Activated CD8-positive, alpha-beta memory T cell treated with anti-CD3 and anti-CD28 coated beads, Interleukin-2, amount 50 U/mL, for 48 hours (primary cell): Measurements from ENCODE around the gene GAS7.
A peak's percentile ranks its signal among the peaks of the same experiment; 100 is the strongest.

Experiments used
- DNase-seq: peaks from one replicate; pipeline ENCODE4 v3.0.0-alpha.2; 2020

The GAS7 gene

DNA sequence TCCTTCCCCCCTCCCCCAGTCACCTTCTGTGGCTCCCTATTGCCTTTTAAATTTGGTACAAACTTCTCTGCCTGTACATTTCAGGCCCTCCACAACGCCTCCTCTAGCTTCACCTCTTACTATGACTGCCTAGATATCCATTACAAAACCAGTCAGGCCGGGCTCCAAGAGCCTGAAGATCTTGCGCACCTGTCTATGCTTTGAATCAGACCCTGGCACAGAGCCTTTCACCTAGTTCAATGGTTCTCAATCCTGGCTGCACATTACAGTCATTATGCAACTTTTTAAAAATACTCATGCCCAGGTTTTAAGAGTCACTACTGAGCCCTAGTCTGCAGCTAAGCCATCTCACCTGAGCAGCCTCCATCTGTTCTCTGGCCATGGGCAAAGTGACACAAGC lies 1.6 kb upstream of the GAS7 start:
- DNase-seq: no peak

DNA sequence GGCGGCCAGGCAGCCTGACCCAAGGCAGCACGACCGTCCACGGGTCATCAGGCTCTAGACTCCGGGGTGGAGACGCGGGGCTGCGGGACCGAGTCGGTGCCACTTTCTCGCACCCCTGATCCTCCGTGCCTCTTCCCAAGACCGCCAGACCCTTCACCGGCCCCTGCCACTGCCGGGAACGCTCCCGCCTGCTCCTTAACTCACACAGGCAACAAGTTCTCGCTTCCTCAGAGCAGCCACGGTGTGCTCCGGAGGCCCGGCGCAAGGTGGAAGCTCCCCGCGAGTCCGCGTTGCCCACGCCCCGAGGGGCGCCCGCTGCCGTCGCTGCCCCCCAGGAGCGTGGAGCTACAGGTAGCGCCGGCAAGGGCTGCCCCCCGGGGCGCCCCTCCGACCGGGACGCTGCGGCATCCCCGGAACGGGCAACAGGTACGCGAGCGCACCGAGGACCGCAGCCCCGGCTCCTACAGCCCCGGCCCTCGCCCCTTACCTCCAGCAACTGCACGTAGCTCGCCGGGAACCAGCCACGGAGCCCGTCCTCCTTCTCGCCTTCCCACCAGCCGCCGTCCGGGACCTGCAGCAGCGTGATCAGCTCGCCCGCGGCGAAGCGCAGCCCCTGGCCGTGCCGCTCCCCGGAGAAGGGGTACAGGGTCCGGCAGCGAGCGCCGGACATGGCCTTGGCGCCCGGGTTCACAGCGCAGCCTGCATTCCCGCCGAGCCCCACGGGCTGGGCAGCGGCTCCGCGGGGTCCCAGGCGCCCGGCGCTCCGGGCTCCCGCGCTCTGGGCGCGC lies 491 bp downstream of the GAS7 start:
- DNase-seq: peak; percentile 54

DNA sequence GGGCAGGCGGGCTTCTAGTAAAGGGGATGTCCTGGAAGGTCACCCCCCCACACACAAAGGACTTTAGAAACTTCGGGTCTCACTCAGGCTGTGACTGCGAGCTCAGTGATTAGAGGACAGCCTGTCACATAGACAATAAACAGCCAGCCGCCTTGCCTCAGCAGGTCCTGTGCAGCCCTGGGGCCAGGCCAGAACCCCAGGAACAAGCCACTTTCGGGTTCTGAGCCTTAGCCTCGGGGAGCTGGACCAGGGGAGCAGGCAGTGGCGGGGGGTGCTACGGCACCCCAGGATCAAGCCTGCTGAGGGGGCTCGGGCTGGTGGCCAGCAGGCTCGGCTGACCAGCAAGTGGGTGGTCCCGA lies 1.1 kb downstream of the GAS7 start:
- no peak for DNase-seq

DNA sequence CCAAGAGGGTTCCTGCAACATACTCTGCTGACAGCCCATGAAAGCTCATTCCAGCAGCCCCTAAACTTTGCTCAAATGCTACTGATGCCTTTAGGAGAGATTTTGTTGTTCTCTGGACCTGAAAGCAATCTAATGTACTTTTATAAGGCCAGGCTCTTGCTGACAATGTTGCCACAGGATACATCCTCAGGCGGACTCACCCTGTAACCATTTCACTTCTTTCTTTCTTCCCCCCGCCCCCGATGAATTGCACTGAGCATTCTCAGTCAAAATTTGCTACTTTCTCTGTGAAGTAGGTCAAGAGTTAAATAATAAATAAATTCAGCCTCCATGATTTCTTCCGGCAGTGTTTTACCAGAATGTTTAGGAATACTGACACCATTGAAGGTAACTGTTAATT lies 1.5 kb downstream of the GAS7 start:
- no peak for DNase-seq

DNA sequence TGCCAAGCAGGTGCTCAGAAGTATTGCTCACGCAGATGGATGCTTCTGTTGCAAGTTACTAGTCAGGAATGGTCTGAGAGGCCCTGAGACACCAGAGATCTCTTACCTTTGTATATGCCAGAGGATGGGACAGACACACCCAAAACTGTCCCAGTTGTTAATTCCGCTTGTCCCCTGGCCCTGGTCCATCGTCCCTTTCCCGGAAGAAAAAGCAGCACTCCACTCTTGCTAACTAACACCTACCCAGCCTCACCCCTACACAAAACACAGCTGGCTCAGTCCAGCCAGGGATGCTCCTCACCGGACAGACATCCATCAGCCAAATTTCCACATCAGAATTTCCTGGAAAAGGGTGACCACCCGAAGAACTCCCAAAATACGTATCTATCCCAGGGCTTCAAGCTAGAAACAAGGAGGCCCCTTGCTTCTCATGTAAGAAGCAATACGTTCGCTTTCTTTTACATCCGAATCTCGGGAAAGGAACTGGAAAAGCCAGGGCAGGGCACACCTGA lies 2.0 kb downstream of the GAS7 start:
- DNase-seq: no peak

DNA sequence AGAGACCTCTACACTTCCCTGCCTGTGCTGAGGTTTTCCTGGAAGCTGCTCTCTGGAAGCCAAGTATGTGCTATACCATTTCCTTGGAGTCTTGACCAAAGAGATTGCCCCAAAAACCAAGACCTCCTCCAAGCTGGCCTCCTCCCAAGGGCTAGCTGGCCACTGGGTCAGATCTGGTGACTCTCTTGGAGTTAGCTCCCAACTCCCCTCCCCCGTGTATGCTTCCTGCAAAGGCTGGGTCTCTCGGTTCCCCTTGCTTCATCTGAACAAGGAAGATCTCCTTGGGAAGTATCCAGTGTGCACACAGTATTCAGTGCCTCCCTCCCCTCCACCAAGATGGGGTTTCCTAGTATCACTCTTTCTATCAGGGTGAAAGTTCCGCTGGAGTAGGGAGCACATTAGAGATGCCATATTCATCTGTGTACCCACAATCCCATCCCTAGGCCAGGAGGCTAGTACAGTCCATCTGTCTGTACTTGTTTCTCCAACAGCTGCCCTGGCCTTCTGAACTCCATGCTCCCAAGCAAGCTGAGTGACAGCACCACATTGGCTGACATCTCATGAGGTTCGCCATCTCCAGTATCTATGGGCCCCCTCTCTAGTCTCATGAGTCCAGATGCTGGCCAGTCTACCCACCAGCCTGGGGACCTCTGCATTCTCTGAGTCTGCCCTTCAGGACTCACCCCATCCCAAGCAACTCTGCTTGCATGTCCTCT lies 3.2 kb downstream of the GAS7 start:
- no peak for DNase-seq

DNA sequence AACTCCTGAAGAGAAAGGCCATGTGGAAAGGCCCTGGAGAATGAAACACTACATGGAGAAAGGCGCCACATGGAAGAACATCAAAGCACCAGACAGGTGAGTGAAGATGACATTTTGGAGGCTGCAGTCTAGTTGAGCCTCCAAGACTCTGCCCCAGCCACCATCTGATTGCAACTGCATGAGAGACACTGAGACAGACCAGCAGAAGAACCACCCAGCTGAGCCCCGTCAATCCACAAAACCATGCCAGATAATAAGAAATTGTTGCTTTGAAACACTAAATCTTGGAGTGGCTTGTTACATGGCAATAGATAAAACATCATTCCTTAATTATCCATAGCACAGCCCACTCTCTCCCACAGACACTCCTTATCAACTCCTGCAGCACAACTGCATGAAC lies 4.8 kb downstream of the GAS7 start:
- no peak for DNase-seq

DNA sequence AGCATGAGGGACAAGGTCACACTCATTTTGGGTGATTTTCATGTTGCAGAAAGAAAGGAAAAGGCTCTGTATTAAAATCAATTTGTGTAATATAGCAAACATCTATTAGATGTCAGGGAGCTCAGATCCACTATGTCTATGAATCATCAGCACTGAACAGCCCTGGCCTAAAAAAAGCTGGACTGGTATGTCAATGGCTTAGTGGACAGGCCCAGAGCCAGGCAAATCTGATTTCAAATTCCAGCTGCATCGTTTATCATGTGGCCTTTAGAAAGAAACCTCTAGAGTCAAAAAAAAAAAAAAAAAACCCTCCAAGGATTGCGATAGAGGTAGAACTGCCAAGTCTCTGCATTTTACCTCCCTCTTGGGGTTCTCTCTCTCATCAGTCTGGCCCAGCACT lies 5.4 kb downstream of the GAS7 start:
- DNase-seq: no peak

DNA sequence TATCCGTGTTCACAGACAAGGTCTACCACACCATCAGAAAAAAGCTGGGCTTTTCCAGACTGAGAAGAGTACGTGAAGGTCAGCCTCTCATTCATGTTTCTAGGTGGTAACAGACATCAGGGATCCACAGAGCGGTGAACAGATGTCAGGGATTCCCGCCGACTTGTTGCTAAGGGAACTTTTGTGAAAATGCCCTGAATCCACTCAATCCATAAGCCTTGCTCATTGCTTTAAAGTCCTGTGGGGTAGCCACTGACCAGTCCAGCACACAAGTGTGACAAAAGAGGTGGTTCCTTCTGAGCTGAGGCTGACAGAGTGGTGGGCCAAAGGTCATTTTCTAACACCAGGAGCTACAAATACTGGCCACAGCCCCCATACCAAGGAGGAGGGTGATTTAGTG lies 5.9 kb downstream of the GAS7 start:
- DNase-seq: no peak

DNA sequence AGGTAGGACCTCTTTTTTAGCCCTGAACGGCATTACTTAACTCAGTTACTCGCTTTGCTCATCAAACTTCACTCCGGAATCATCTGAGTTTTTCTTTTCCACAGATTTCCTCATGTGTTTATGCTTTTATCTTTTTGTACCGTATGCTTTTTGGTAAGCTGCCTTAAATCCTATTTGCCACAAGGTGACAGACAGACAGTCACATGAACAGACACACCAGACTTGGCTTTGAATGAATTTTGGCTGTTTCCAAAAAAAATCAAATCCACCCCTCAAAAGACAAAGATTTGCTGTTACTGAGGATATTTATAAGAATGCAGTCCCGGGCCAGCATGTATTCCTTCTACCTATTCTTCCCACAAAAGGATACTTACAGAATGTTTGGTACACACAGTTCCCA lies 10.9 kb downstream of the GAS7 start:
- no peak for DNase-seq

DNA sequence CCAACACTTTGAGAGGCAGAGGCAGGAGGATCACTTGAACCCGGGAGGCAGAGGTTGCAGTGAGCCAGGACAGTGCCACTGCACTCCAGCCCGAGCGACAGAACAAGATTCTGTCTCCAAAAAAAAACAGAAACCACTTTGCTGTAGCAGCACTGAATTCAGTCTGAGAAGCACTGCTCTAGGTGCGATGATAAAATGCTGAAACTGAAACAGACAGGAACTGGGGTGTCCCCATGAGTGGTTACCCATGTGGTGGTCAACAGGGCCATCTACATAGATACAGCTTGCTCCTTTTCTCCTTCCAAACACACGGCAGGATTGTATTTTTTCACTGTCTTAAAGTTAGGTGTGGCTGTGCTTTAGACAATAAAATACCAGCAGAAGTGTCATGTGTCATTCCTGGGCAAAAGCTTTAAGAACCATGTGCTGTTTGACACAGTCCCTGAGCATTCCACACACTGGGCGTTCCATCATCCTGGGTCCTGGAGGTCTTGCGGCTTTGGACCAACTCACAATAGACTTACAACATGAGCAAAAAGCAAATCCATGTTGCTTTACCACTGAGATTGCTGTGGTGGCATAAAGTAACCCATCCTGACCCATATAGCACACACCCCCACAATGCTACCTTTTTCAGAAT lies 11.5 kb downstream of the GAS7 start:
- DNase-seq: no peak

DNA sequence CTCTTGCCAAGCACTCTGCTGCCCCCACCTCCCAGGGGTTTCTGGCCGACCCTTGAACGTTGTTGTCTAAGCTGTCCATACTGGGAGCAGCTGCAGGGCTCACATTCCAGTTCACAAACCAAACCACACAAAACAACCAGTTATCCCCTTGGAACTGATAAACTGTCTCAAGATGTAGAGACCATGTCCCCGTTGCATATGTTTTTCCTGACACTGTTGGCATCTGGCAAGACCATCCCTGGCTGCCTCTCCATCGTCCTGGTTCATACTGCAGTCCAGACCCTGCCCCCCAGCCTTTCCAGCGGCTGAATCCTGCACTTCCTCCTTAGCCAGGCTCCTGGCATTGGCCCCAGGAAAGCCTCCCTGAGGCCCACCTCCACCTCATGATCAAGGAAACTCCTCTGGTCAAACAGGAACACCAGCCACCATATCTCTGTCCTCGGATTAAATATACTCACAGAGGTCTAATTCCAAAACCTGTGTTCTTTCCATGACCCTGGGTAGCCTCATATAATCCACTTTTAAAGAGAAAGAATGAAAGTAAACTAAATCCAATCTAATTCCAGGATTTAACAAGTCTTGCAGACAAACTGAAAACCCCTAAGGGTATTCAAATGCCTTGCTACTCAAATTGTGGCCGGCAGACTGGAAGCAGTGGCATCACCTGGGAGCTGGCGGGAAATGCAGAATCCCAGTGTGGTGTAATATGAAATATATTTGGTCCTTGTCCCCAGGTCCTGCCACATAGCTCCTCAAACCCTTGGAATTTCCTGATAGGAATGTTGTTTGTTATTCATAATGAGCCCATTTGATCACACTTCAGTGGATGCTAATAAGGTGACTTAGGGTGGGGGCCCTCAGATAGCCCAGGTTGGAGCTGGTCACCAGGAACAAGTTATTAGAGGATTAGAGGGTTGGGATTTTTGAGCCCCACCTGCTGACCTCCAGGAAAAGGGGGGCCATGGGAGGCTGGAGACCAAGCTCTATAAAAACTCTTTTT lies 14.2 kb downstream of the GAS7 start:
- DNase-seq: no peak

DNA sequence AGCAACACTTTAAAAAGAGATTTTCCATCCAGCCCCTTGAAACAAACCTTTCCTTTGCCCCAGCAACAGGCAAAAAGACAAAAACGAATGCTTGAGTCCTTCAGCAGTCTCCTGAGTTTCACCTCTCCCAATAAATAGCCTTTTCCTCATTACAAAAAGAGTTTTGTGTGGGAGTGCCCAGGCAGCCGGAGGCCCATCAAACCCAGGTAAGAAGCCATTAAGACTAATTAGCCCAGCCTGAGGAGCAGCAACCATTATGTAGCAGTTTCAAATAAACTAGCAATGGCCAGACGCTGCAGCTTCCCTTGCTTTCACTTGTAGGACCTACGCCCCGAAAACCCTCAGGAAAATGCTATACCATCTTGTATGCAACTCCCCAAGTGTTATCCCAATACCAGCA lies 15.6 kb downstream of the GAS7 start:
- no peak for DNase-seq

DNA sequence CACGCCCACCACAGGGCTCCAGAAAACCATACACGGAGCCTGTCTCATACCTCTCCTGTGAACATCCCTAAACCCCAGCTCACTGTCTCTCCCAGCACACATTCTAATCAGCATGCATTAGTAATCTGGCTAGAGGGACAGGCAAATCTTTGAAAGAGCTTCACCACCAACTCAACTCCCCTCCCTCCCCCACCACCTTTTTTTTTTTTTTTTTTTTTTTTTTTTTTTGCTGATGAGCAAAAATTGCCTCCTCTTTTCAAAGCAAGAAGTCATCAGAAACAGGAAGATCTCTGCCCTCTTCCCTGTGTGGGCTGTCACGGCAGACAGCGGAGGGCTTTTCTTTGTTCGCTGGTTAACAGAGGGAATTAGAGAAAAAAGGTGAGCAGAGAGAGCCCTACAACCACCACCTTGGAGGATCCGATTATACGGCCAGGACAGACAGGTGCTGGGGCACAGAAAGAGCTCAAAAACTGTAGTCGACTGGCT lies 19.9 kb downstream of the GAS7 start:
- DNase-seq: no peak

DNA sequence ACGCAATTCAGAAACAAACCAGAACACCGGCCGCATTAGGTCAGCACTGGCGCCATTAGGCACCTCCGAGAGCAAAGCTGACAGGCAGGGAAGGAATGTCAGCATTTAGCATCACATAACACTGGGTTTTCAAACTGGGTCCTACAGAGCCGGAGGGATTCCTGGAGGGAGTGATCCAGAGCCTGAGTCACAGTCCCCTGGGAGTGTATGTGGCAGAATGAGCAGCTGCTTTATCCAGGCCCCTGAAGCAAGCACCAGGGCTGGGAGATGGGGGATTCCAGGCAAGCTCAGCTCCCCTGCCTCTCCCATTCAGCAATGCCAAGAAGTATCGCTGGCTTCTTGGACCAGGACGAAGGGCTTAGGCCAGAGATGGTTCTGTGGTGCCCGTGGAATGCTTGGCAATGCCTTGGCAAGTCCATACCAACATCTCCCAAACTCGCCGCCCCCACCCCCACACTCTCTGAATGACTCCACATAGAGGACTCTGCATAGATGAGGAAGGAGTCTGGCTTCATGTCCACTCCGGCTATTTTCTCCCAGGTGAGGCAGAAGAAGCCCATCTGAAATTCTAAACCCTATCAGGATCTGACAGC lies 20.4 kb downstream of the GAS7 start:
- no peak for DNase-seq

DNA sequence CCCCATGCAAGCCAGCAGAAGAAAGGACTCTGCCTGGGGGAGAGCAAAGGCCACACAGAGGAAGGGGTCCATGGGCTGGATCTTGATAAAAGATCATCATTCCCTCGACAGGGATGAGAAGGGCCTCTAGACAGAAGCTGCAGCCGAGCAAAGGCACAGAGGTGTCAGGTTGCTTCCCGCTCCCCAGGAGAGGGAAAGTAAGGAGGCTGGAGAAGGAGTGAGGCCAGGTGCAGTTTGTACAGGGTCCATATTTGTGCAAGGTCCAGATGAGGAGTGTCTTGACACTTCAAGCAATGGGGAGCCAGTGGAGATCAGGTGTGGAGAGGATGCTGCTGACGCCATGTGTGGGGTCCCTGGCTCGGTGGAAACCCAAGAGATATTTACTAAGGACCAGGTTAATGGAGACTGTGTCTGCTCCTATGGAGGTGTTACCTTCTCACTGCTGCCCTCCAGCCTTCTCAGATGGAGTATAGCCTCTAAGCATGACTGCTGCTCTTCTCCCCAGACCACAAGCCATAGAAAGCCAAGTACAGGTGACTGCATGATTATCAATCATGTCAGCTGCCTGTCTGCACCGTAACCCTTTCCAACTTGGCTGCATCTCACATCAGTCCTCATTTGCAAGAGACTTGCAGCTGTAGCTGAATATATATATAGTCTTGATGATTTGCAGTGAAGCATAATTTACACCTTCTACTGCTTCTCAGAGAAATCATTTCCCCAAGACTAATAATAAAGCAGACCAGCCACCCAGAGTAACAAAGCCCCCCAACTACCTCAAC lies 21.1 kb downstream of the GAS7 start:
- DNase-seq: no peak

DNA sequence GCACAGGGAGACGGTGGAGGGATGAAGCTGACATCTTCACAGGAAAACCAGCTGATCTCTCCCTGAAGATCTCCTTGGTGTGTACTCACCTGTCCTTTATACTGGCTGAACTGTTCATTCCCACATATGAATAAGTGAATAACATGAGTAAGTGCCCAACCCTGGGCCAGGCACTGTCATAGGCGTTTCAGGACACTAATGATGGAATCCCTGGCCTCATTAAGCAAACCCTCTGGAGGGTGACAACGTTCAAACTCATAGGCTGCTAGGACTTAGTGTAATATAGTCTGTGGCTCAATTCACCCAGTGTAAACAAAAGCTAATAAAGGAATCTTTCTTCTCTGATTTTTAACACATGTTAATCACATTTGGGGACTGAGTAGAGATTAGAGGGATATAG lies 24.5 kb downstream of the GAS7 start:
- DNase-seq: no peak

DNA sequence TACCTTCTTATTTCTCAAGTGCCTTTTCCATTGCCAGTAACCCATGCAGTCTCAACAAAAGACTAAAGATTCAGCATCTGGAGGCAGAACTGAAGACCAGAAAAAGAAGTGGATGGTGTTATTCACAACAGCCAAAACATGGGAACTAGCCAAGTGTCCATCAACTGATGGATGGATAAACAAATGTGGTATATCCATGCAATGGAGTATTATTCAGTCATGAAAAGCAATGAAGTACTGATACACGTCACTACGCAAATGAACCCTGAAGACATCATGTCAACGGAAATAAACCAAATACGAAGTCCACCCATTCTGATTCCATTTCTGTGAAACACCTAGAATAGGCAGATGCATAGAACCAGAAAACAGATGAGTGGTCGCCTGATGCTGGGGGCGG lies 25.6 kb downstream of the GAS7 start:
- no peak for DNase-seq

DNA sequence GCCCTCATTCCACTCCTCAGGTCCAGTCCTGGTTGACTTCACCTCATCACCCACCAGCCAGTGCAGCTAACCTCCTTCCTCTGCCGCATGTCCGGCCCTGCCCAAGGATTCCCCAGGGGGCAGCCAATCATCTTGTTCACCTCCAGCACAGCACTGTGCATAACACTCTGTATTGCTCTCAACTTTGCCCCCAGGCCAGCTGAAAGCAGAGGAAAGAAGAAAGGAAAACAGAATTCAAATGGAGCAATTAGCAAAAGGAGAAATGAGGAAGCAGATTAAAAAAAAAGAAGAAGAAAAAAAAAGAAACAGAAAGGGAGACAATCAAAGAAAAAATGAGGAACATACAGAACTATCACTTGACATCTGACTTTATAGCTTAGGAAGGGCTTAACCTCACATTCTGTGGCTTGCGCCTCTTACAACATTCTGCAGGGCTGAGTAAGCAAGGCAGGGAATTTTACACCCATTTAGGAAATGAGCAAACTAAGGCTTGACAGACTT lies 26.1 kb downstream of the GAS7 start:
- no peak for DNase-seq

DNA sequence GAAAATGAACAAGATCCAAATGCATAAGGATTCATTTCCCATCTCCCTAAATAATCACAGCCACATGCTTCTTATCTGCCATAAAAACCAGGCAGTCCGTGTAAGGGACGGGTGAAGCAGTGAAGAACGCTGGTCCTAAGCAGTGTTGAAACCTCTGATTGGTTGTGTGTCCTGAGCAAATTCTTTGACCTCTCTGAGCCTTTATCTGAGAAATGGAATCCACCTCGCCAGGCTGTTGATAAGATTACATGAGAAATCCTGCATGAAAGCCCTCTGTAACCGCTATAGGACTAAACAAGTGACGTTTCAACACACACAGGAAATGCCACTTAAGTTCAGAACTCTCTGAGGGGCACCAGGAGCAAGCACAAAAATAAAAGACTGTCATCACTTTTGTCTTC lies 26.8 kb downstream of the GAS7 start:
- no peak for DNase-seq

DNA sequence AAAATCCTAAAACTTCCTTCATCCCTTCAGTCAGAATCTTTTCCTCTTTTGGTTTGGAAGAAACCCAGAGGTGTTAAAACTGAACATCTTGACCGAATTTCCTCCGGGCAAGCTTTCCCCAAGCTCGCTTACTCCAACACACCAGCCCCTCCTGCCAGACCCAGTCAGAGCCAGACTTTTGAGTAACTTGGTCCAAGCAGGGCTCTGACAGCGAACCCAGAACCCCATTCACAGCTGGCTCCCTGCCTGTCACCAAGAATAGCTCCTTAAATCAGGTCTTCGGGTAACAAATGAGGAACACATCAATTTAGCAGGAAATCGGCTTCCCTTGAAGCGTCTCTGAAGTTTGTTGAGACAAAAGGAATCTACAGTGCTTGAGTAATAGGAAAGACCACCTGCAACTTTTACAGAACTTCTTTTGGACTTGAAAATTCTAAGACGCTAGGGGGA lies 27.3 kb downstream of the GAS7 start:
- no peak for DNase-seq
